Measurements from ENCODE around the gene SKIC8. TPM values are rescaled to one million over a fixed set of nuclear protein-coding genes. Genes with fewer than 3 reads are reported as not detected.

The SKIC8 gene
- total and polyA plus RNA-seq, 2 experiments from 2014 or later, result 61.5 to 113 TPM

GRCh38 chr15:78335985-78336384 lies 36.6 kb upstream of the SKIC8 start:
- H3K27me3 ChIP-seq, result peaks cover 44% of the 10 kb centered on the region
- no peak for DNase-seq (ENCODE audit: low read depth in 1 of 2, low spot score in 1 of 2)
- H3K27ac ChIP-seq, result no peak overlapping the region
- H3K4me3 ChIP-seq, result no peak overlapping the region
- no peak for TF ChIP-seq CTCF (IDR thresholded peaks at IDR 0.05; ENCODE audit: low read depth, low read length)
- H3K36me3 ChIP-seq, result no peaks in the 10 kb centered on the region
- no peaks in the 10 kb centered on the region for H3K4me1 ChIP-seq (ENCODE audit: low read depth)
- H3K9me3 ChIP-seq (ENCODE audit: low read depth), result no peaks in the 10 kb centered on the region

GRCh38 chr15:78334845-78335244 lies 35.4 kb upstream of the SKIC8 start:
- Histone ChIP-seq H3K27ac (no peak overlapping the region), H3K36me3 (no peaks in the 10 kb centered on the region), H3K9me3 (ENCODE audit: low read depth) (no peaks in the 10 kb centered on the region), H3K27me3 (peaks cover 32% of the 10 kb centered on the region), H3K4me1 (ENCODE audit: low read depth) (no peaks in the 10 kb centered on the region), H3K4me3 (no peak overlapping the region)
- DNase-seq (ENCODE audit: low read depth in 1 of 2, low spot score in 1 of 2), result no peak
- no peak for TF ChIP-seq CTCF (IDR thresholded peaks at IDR 0.05; ENCODE audit: low read depth, low read length)

- Histone ChIP-seq H3K27me3 (no peaks in the 10 kb centered on the region), H3K27ac (no peak overlapping the region), H3K36me3 (no peaks in the 10 kb centered on the region), H3K4me3 (no peak overlapping the region), H3K4me1 (ENCODE audit: low read depth) (no peaks in the 10 kb centered on the region), H3K9me3 (ENCODE audit: low read depth) (no peaks in the 10 kb centered on the region)
- TF ChIP-seq CTCF (IDR thresholded peaks at IDR 0.05; ENCODE audit: low read depth, low read length), result no peak
- no peak for DNase-seq (ENCODE audit: low read depth in 1 of 2, low spot score in 1 of 2)
Observed at GRCh38 chr15:78329625-78330024, 30.2 kb upstream of the SKIC8 start.

GRCh38 chr15:78327466-78327865 lies 28.1 kb upstream of the SKIC8 start:
- Histone ChIP-seq H3K4me3 (no peak overlapping the region), H3K9me3 (ENCODE audit: low read depth) (no peaks in the 10 kb centered on the region), H3K4me1 (ENCODE audit: low read depth) (no peaks in the 10 kb centered on the region), H3K27ac (no peak overlapping the region), H3K27me3 (no peaks in the 10 kb centered on the region), H3K36me3 (no peaks in the 10 kb centered on the region)
- TF ChIP-seq CTCF (IDR thresholded peaks at IDR 0.05; ENCODE audit: low read depth, low read length), result no peak
- DNase-seq (ENCODE audit: low read depth in 1 of 2, low spot score in 1 of 2), result no peak

GRCh38 chr15:78325092-78325843 lies 25.9 kb upstream of the SKIC8 start:
- no peaks in the 10 kb centered on the region for H3K9me3 ChIP-seq (ENCODE audit: low read depth)
- no peak for TF ChIP-seq CTCF (IDR thresholded peaks at IDR 0.05; ENCODE audit: low read depth, low read length)
- peak in 1 of 2 donors; percentile 33 for DNase-seq (ENCODE audit: low read depth in 1 of 2, low spot score in 1 of 2)
- H3K27ac ChIP-seq, result no peak overlapping the region
- H3K27me3 ChIP-seq, result no peaks in the 10 kb centered on the region
- no peaks in the 10 kb centered on the region for H3K36me3 ChIP-seq
- no peak overlapping the region for H3K4me3 ChIP-seq
- no peaks in the 10 kb centered on the region for H3K4me1 ChIP-seq (ENCODE audit: low read depth)
